GM21717 (cell line): Measurements from ENCODE around the gene DACT1.
A peak's percentile ranks its signal among the peaks of the same experiment; 100 is the strongest.
"Not testable (repeated sequence)": the region's sequence is repeated elsewhere in the genome, so short reads cannot be mapped to it uniquely, and the experiment has no call there.

Experiments
- ATAC-seq: cut with Tn5 transposase; IDR thresholded peaks from one replicate; pipeline ENCODE4 v1.9.1; 2021; ENCODE audit warnings: mild to moderate bottlenecking, moderate library complexity; ENCODE audit not compliant: unreplicated experiment

The DACT1 gene

GRCh38 chr14:58637391-58638230 lies at the start of gene DACT1:
Gene DACT1, plus strand, starts transcription at chr14:58637962. Its CDS starts 241 bp downstream, at chr14:58638203.
- ATAC-seq: peak; percentile 47

- ATAC-seq: not testable (repeated sequence)
Observed at GRCh38 chr14:58588321-58588720, 49.4 kb upstream of the DACT1 start.

GRCh38 chr14:58593977-58594376 lies 43.8 kb upstream of the DACT1 start:
- ATAC-seq: no peak

- no peak for ATAC-seq
Observed at GRCh38 chr14:58597041-58597440, 40.7 kb upstream of the DACT1 start.

GRCh38 chr14:58598028-58598803 lies 39.5 kb upstream of the DACT1 start:
- ATAC-seq: no peak

- ATAC-seq: no peak
Observed at GRCh38 chr14:58598804-58599525, 38.8 kb upstream of the DACT1 start.

GRCh38 chr14:58599707-58600106 lies 38.1 kb upstream of the DACT1 start:
- no peak for ATAC-seq

GRCh38 chr14:58605465-58605864 lies 32.3 kb upstream of the DACT1 start:
- ATAC-seq: no peak

- ATAC-seq: no peak
Observed at GRCh38 chr14:58607131-58607951, 30.4 kb upstream of the DACT1 start.

- no peak for ATAC-seq
Observed at GRCh38 chr14:58607952-58608317, 29.8 kb upstream of the DACT1 start.

GRCh38 chr14:58617619-58618018 lies 20.1 kb upstream of the DACT1 start:
- ATAC-seq: no peak

GRCh38 chr14:58620011-58620410 lies 17.8 kb upstream of the DACT1 start:
- ATAC-seq: no peak

GRCh38 chr14:58625438-58625837 lies 12.3 kb upstream of the DACT1 start:
- ATAC-seq: no peak

GRCh38 chr14:58626431-58626831 lies 11.3 kb upstream of the DACT1 start:
- no peak for ATAC-seq

GRCh38 chr14:58628406-58628805 lies 9.4 kb upstream of the DACT1 start:
- no peak for ATAC-seq

- ATAC-seq: no peak
Observed at GRCh38 chr14:58629281-58629680, 8.5 kb upstream of the DACT1 start.

GRCh38 chr14:58631732-58632131 lies 6.0 kb upstream of the DACT1 start:
- ATAC-seq: no peak

GRCh38 chr14:58633831-58634230 lies 3.9 kb upstream of the DACT1 start:
- ATAC-seq: no peak

GRCh38 chr14:58634406-58635090 lies 3.2 kb upstream of the DACT1 start:
- no peak for ATAC-seq
